Activated T-helper 17 cell treated with anti-CD3 and anti-CD28 coated beads, Interleukin-2, amount 50 U/mL, for 72 hours (primary cell): ENCODE data around the gene TMEM74B. TPM values are rescaled to one million over a fixed set of nuclear protein-coding genes. Genes with fewer than 3 reads are reported as not detected.
A peak's percentile ranks its signal among the peaks of the same experiment; 100 is the strongest.
"Not testable (repeated sequence)": the region's sequence is repeated elsewhere in the genome, so short reads cannot be mapped to it uniquely, and the experiment has no call there.

Experiments used
- ATAC-seq: fragments of 150-1000 bp; cut with Tn5 transposase; replicated peaks from 2 replicates; pipeline ENCODE4 v1.10.0; 2021; ENCODE audit warnings: mild to moderate bottlenecking, moderate library complexity
- H3K27ac Mint-ChIP-seq: one replicate; pipeline ENCODE4 v1.8.0; 2022; ENCODE audit warnings: mixed read lengths
- H3K27me3 Mint-ChIP-seq: one replicate; pipeline ENCODE4 v1.8.0; 2022; ENCODE audit warnings: mixed read lengths
- H3K36me3 Mint-ChIP-seq: one replicate; pipeline ENCODE4 v1.8.0; 2022; ENCODE audit warnings: low read depth, mild to moderate bottlenecking, mixed read lengths
- H3K4me1 Mint-ChIP-seq: one replicate; pipeline ENCODE4 v1.8.0; 2022; ENCODE audit warnings: mixed read lengths
- H3K4me3 Mint-ChIP-seq: one replicate; pipeline ENCODE4 v1.8.0; 2022; ENCODE audit warnings: mild to moderate bottlenecking, mixed read lengths
- H3K9me3 Mint-ChIP-seq: one replicate; pipeline ENCODE4 v1.8.0; 2022; ENCODE audit warnings: mixed read lengths
- total RNA-seq, 2 donors: library from RNA; stranded (reverse); gene quantifications; one replicate each; pipeline ENCODE4 v1.2.3, GENCODE V29; 2022

The TMEM74B gene
- total RNA-seq: 1 to 10 TPM in 1 of 2 donors, under 1 TPM in 1; 0.89 to 6.0 TPM

DNA sequence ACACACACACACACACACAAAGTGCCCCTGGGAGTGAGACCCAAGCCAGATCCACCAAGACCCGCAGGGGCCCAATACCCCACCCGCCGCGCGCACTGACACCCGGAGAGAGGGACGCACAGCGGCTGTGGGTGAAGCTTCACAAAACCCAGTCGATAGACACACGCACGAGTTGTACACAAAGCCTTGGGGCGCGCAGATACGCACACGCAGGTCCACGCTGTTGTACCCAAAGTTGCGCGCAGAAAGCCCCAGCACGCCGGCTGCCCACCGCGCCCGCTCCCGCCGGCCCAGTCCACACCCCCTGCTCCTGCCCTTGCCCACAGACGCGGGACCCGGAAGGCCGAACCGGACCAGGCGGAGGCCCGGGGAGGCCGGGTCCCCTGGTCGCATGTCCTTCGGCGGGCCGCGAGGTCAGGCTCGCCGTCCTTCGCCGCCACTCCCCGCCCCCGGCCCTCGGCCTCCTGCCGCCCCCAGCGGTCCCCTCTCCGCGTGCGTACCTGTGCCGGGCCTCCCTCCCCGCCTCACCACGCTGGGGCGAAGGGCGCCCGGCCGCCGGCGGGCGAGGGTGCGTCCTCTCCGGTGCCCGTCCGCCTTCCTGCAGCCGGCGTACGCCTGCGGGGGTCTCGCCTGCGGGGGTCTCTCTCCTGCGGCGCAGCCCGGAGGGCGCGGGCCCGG lies at the start of gene TMEM74B:
Gene TMEM74B (minus strand): TSS at position 344 of the 678 bp plus-strand sequence. CDS start 1,180 bp downstream, outside the sequence.
- peak; percentile 7 for ATAC-seq
- Mint-ChIP-seq H3K4me3 (peak within 1 kb of the TSS; percentile 74), H3K36me3 (no peaks in the 10 kb centered on the region), H3K9me3 (no peaks in the 10 kb centered on the region), H3K4me1 (peaks cover 4% of the 10 kb centered on the region), H3K27ac (peak within 1 kb of the TSS; percentile 12), H3K27me3 (peaks cover 18% of the 10 kb centered on the region)

DNA sequence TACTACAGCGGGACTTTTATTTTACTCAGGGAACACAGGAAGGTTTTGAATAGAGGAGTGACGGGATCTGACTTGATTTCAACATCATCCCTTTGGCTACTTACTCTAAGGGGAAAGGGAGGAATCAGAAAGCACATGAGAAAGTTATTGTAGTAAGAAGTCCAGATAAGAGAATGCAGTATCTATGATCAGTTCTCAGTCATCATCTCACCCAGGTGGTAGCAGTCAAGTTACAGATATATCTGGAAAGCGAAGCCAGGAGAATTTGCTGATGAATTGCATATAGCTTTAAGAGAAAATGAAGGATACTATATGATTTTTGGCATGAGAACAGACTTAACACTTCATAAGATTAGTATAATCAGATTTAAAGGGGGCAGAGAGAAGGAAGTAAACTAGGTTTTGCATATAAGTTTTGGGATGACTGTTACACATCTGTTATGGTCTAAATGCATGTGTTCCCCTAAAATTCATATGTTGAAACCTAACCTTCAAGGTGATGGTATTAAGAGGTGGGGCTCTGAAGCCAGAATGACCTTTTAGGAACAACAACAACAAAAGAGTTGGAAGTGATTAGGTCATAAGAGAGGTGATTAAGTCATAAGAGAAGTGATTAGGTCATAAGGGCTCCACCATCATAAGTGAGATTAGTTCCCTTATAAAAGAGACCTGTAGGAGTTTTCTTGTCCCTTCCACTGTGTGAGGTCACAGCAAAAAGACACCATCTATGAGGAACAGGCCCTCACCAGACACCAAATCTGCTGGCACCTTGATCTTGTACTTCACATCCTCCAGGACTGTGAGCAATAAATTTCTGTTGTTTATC lies 47.7 kb upstream of the TMEM74B start:
- Mint-ChIP-seq H3K4me3 (no peak overlapping the region), H3K36me3 (no peaks in the 10 kb centered on the region), H3K27me3 (peaks cover 15% of the 10 kb centered on the region), H3K4me1 (no peaks in the 10 kb centered on the region), H3K9me3 (no peaks in the 10 kb centered on the region), H3K27ac (no peak overlapping the region)
- ATAC-seq: no peak

DNA sequence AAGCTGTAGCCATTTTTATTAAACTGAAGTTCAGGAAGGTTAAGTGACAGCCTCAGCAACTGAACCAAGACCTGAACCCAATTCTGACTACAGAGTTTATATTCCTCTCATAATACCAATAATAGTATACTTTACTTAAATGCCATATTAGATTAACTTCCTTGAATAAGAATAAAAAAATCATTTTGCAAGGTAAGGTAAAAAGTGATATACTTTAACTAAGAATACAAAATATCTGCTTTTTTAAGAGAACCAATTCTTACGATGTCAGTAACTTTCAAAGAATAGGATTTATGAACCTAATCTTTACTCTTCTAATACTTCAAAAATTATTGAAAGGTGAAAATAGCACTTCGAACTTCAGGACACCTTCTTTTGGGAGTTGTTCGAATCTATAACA lies 44.8 kb upstream of the TMEM74B start:
- Mint-ChIP-seq H3K36me3 (no peaks in the 10 kb centered on the region), H3K27me3 (peaks cover 15% of the 10 kb centered on the region), H3K4me1 (no peaks in the 10 kb centered on the region), H3K27ac (no peak overlapping the region), H3K9me3 (no peaks in the 10 kb centered on the region), H3K4me3 (no peak overlapping the region)
- no peak for ATAC-seq

DNA sequence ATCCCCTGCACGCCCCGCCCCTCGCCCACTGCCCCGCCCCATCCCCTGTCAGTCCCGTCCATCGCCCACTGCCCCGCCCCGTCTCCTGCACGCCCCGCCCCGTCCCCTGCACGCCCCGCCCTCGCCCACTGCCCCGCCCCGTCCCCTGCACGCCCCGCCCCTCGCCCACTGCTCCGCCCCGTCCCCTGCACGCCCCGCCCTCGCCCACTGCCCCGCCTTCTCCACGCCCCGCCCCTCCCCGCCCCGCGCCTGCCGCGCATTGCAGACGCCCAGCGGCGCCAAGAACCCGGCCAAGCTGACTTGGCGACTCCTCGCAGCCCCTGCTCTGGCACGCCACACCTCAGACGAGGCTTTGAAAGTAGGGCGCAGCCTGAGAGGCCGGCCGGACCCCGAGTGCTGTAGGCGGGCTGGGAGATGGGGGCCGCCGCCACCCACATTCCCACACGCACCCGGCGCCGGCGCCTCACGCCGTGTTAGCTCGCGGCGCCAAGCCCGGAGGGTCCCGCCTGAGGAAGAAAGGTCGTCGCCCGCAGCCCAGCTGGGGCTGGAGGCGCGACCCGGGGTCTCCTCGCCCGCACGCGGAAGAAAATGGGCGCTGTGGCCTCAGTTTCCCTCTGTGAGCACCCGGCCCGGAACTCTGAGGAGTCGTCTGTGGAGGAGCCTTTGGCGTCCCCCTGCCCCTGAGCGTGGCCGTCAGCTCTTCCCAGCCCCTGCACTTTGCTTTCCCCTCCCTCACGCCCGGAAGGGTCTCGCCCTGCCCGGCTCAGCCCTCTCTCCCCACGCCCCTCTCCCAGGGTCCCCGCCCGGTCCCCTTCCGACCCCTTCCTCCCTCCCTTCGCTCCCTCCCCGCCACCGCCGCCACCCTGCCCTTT lies 41.2 kb upstream of the TMEM74B start, which contains the start of gene RAD21L1:
Gene RAD21L1 (plus strand): TSS at position 262 of the 872 bp plus-strand sequence. CDS start 2,410 bp downstream, outside the sequence.
- no peak within 1 kb of the TSS for H3K27ac Mint-ChIP-seq
- ATAC-seq: peak; percentile 83

DNA sequence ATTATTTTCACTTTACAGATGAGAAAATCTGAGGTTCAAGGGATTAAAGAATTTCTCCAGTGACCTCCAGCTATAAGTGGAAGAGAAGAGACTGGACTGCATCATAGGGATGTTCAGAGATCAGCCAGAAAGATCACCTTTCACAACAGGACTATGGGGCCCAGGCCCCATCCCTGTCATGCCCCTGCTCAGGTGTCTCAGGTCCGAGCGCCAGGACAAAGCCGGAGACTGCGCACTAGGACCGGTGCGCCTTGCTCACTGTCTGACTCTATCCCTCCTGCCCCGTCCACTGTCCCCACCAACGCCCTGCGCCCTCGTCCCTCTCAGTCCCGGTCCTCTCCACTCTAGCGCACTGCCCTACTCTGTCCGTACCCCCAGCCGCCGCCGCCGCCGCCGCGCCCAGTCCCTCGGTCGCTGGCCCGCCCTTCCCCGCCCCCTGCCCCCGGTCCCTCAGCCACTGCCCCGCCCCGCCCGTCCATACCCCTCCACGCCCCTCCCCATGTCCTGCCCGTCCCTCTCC lies 40.5 kb upstream of the TMEM74B start:
- Mint-ChIP-seq H3K4me1 (no peaks in the 10 kb centered on the region), H3K4me3 (peak overlapping the region; percentile 74), H3K36me3 (no peaks in the 10 kb centered on the region), H3K27me3 (peaks cover 15% of the 10 kb centered on the region), H3K9me3 (no peaks in the 10 kb centered on the region), H3K27ac (no peak overlapping the region)
- ATAC-seq: peak; percentile 56

More for the DNA sequence above, 41.2 kb upstream of the TMEM74B start, which contains the start of gene RAD21L1:
- no peaks in the 10 kb centered on the region for H3K9me3 Mint-ChIP-seq
- peak within 1 kb of the TSS; percentile 74 for H3K4me3 Mint-ChIP-seq
- no peaks in the 10 kb centered on the region for H3K36me3 Mint-ChIP-seq
- peaks cover 15% of the 10 kb centered on the region for H3K27me3 Mint-ChIP-seq
- no peaks in the 10 kb centered on the region for H3K4me1 Mint-ChIP-seq

DNA sequence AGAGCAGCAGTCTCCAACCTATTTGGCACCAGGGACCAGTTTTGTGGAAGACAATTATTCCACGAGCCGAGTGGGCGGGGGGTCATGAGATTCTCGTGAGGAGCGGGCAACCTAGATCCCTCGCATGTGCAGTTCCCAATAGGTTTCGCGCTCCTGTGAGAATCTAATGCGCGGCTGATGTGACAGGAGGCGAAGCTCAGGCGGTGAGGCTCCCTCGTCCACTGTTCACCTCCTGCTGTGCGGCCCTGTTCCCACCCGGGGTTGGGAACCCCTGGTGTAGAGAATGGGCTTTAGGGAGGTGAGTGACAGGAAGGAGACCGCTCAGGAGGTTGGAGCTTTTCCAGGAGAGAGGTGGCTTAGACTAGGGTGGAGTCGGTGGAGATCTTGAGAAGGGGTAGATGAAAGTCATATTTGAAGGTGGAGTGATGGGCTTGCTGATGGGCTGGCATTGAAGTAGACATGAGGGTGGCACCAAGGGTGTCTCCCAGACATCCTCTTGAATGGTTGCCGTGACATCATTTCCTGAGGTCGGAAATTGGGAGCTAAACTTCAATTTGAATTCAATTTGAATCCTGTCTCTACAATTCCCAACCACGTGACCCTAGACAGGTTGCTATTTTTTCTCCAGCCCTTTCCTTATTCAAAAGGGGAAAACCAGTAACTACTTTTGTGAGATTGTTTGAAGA lies 39.6 kb upstream of the TMEM74B start:
- peak overlapping the region; percentile 74 for H3K4me3 Mint-ChIP-seq
- H3K36me3 Mint-ChIP-seq: no peaks in the 10 kb centered on the region
- ATAC-seq: no peak
- peaks cover 9% of the 10 kb centered on the region for H3K27me3 Mint-ChIP-seq
- no peaks in the 10 kb centered on the region for H3K4me1 Mint-ChIP-seq
- no peak overlapping the region for H3K27ac Mint-ChIP-seq
- H3K9me3 Mint-ChIP-seq: no peaks in the 10 kb centered on the region

DNA sequence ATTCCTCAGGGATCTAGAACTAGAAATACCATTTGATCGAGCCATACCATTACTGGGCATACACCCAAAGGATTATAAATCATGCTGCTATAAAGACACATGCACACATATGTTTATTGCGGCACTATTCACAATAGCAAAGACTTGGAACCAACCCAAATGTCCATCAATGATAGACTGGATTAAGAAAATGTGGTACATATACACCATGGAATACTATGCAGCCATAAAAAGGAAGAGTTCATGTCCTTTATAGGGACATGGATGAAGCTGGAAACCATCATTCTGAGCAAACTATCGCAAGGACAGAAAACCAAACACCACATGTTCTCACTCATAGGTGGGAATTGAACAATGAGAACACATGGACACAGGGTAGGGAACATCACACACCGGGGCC lies 38.0 kb upstream of the TMEM74B start:
- H3K27ac Mint-ChIP-seq, H3K4me1 Mint-ChIP-seq, H3K9me3 Mint-ChIP-seq, H3K4me3 Mint-ChIP-seq, H3K27me3 Mint-ChIP-seq, ATAC-seq, H3K36me3 Mint-ChIP-seq: not testable (repeated sequence)

DNA sequence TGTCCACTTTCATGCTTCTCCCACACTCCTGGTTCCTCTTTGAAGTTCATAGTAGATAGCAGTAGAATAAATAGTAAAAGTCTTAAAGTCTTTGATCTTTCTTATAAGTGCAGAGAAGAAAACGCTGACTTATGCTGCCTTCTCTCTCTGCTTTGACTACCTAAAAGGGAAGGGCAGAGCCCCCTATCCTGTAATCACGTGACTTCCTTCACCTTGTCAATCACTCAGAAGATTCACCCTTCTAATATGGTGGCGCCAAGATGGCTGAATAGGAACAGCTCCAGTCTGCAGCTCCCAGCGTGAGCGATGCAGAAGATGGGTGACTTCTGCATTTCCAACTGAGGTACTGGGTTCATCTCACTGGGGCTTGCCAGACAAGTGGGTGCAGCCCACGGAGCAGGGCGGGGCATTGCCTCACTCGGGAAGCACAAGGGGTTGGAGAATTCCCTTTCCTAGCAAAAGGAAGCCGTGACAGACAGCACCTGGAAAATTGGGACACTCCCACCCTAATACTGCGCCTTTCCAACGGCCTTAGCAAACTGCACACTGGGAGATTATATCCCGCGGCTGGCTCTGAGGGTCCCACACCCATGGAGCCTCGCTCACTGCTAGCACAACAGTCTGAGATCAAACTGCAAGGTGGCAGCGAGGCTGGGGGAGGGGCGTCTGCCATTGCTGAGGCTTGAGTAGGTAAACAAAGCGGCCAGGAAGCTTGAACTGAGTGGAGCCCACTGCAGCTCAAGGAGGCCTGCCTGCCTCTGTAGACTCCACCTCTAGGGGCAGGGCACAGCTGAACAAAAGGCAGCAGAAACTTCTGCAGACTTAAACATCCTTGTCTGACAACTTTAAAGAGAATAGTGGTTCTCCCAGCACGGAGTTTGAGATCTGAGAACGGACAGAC lies 32.0 kb upstream of the TMEM74B start:
- H3K36me3 Mint-ChIP-seq, ATAC-seq, H3K9me3 Mint-ChIP-seq, H3K27ac Mint-ChIP-seq, H3K27me3 Mint-ChIP-seq: not testable (repeated sequence)
- Mint-ChIP-seq H3K4me1 (peaks cover 13% of the 10 kb centered on the region), H3K4me3 (peak overlapping the region; percentile 70)

DNA sequence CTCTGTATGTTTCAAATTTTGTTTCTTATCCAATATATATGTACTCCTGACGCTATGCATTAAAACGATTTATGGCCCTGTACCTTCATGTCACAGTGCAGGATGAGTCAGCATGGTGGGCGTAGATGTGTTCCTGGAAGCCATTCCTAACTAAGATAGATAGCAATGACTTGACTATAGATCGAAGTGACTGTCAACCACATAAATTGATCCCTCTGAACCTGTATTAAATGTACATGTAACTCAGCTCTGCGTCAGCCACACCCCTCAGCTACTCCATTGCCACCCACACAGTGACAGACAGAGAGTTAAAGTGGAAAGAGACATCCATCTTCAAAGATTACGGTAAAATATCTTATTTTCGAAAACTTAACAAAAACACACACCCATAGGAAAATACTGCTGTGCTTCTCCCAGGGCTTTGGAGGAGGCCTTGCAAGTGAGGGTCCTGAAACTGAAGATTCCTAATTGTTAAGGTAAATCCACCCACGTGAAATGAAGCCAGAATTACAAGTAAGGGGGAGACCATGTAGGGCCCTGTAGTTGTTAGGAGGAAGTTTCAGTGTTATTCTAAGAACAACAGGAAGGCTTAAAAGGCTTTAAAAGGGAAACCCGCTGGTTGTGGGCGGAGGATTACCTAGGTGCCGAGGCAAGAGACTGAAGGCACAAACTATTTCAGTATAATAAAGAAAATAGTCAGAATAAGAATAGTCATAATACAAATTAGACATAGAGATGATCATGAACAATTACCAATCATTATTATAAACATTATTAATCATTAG lies 30.8 kb upstream of the TMEM74B start:
- Mint-ChIP-seq H3K4me3 (peak overlapping the region; percentile 70), H3K4me1 (peaks cover 13% of the 10 kb centered on the region), H3K9me3 (no peaks in the 10 kb centered on the region), H3K27ac (peak overlapping the region; percentile 79), H3K36me3 (no peaks in the 10 kb centered on the region), H3K27me3 (peaks cover 10% of the 10 kb centered on the region)
- ATAC-seq: peak; percentile 85

DNA sequence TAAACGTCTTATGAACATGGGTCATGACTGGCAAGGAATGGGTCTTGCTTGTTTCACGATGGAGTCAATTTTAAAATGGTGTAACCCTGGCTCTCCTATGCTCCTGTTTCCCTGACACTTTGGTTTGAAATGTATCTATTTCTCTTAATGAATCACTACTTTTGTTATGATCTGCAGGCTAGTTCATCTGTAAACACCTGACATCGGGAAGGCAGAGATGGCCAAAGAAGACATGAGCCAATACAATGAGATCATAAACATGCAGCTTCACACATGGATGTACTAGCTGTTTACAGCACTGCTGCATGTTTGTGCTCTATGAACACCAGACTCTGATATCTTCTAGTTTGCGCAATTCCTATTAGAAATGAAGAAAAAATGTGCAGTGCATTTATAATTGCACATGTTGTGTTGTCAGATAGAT lies 30.1 kb upstream of the TMEM74B start:
- Mint-ChIP-seq H3K36me3 (no peaks in the 10 kb centered on the region), H3K9me3 (no peaks in the 10 kb centered on the region), H3K27ac (peak overlapping the region; percentile 79), H3K4me1 (peaks cover 13% of the 10 kb centered on the region), H3K27me3 (peaks cover 10% of the 10 kb centered on the region), H3K4me3 (peak overlapping the region; percentile 70)
- ATAC-seq: peak; percentile 62

DNA sequence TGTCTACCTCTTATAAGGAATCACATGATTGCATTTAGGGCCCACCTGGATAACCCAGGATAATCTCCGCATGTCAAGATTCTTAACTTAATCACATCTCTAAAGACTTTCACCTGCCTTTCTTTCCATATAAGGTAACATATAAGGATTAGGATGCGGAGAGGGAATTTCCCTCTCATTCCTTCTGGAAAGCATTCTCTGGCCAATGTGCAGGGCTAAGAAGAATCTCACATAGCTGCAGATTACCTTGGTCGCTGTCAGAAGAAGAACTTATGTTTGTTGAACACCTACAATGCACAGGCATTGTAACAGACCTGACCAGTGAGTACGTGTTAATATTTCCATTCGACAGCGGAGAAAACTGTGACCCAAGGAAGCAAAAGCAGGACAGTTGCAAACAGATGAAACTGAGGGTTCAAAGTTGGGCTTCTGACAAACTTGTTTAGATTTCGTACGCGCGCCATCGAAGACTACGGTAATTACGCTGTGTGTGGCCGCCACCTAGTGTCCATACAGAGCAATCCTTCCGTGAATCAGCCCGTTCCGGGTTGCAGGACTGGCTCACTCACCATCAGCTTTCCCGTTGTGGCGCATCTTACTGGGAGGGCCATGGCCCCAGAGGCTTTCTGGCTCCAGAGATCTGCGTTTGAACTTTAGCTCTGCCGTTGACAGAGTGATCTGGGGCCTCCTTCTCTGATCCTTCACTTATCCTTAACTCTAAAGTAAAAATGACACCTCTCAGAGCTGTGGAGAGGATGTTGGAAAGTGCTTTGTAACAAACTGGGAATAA lies 28.0 kb upstream of the TMEM74B start:
- peak; percentile 57 for ATAC-seq
- no peak overlapping the region for H3K4me3 Mint-ChIP-seq
- H3K27ac Mint-ChIP-seq: no peak overlapping the region
- H3K9me3 Mint-ChIP-seq: no peaks in the 10 kb centered on the region
- H3K36me3 Mint-ChIP-seq: no peaks in the 10 kb centered on the region
- H3K4me1 Mint-ChIP-seq: peaks cover 13% of the 10 kb centered on the region
- peaks cover 7% of the 10 kb centered on the region for H3K27me3 Mint-ChIP-seq

DNA sequence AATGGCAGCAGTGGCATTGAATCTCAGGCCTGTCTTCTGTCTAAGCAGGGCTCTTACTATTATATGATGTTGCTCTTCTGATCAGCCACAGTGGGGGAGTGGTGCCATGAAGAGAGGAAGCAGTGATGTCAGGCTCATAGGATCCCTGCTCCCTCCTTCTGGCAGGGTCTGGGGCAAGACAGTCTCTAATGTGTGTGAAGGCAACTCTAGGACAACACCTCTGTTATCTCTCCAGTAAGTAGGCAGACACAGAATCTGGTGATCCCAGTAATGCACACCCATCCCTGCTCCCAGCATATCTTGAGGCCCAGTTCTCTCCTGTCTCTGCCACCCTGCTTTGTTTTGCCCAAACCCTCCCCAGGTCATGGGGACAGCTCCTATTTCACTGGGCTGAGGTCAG lies 27.2 kb upstream of the TMEM74B start:
- Mint-ChIP-seq H3K27ac (no peak overlapping the region), H3K27me3 (peaks cover 6% of the 10 kb centered on the region), H3K9me3 (no peaks in the 10 kb centered on the region), H3K4me1 (peaks cover 13% of the 10 kb centered on the region), H3K4me3 (no peak overlapping the region), H3K36me3 (no peaks in the 10 kb centered on the region)
- ATAC-seq: no peak
